Lung (tissue), 12 donors: ENCODE results near the gene TRAM2. TPM values are rescaled to one million over a fixed set of nuclear protein-coding genes. Genes with fewer than 3 reads are reported as not detected.

Source experiments
- ATAC-seq: fragments of 200-7000 bp; cut with Tn5 transposase; one replicate; pipeline ENCODE4 v1.9.1; 2020; ENCODE audit warnings: moderate number of reproducible peaks; ENCODE audit not compliant: insufficient read depth, low FRiP score
- DNase-seq, 3 donors: peaks; one replicate each; pipeline ENCODE4 v3.0.0-alpha.2; 2013 to 2017
- H3K27ac ChIP-seq, 2 donors: one replicate each; pipeline ENCODE4 v1.5.1; 2013; ENCODE audit warnings: mild to moderate bottlenecking in 2 of 2, moderate library complexity in 2 of 2, control low read depth in 1 of 2, inconsistent platforms in 1 of 2, low read depth in 1 of 2, low read length in 1 of 2
- H3K27me3 ChIP-seq, 3 donors: one replicate each; pipeline ENCODE4 v1.5.1; 2013; ENCODE audit warnings: low read length in 2 of 3; ENCODE audit not compliant: control insufficient read depth in 3 of 3, insufficient read depth in 3 of 3
- H3K36me3 ChIP-seq, 4 donors: one replicate each; pipeline ENCODE4 v1.5.1; 2013; ENCODE audit warnings: low read length in 4 of 4, mild to moderate bottlenecking in 1 of 4, moderate library complexity in 1 of 4; ENCODE audit not compliant: control insufficient read depth in 4 of 4, insufficient read depth in 4 of 4
- H3K4me1 ChIP-seq, 5 donors: one replicate each; pipeline ENCODE4 v1.5.1; 2013; ENCODE audit warnings: low read length in 5 of 5, mild to moderate bottlenecking in 2 of 5, moderate library complexity in 1 of 5; ENCODE audit not compliant: control insufficient read depth in 5 of 5, insufficient read depth in 5 of 5
- H3K4me3 ChIP-seq: one replicate; pipeline ENCODE4 v1.5.1; 2013; ENCODE audit warnings: mild to moderate bottlenecking, control low read depth, moderate library complexity
- H3K9ac ChIP-seq, 2 donors: one replicate each; pipeline ENCODE4 v1.5.1; 2013; ENCODE audit warnings: low read length in 2 of 2, control low read depth in 1 of 2; ENCODE audit not compliant: insufficient read depth in 1 of 2
- H3K9me3 ChIP-seq, 4 donors: one replicate each; pipeline ENCODE4 v1.5.1; 2013; ENCODE audit warnings: low read length in 3 of 4, mild to moderate bottlenecking in 1 of 4, moderate library complexity in 1 of 4; ENCODE audit not compliant: control insufficient read depth in 4 of 4, insufficient read depth in 3 of 4
- CTCF ChIP-seq: IDR thresholded peaks from 2 replicates; pipeline ENCODE4 v1.5.1; 2012; ENCODE audit warnings: mild to moderate bottlenecking; ENCODE audit errors: control extremely low read depth, extremely low read depth
- WGBS, 2 donors: extraction: QIAGEN DNeasy Blood & Tissue Kit; methylation state at CpG; one replicate each; pipeline ENCODE4 v1.1.7; 2013; 5-methylcytosine and 5-hydroxymethylcytosine counted together
- polyA plus RNA-seq, 2 donors: library from polyadenylated mRNA; stranded (reverse); fragments of 200-250 nt; gene quantifications; one replicate each; pipeline ENCODE4 v1.2.1, GENCODE V29; 2013
- total RNA-seq, 2 donors: library from RNA; depleted of rRNA in 1 of 2; stranded (reverse); fragments of >200 nt in 1 of 2; gene quantifications; one replicate each; pipeline ENCODE4 v1.2.1, GENCODE V29; 2014 to 2021
- donor health status: control.
- donor health status: control.
- donor health status: Bipolar disorder and iron deficiency.
- donor health status: healthy.
- donor health status: DM: yes; HTN: yes; CAD: no.

TRAM2 gene
- total and polyA plus RNA-seq, 4 donors, result 4.4 to 33.4 (median 15.2) TPM

GRCh38 chr6:52535711-52536423 is 41.0 kb downstream of the TRAM2 start:
- Histone ChIP-seq H3K9ac (no peak overlapping the region), H3K27ac (no peak overlapping the region), H3K9me3 (no peaks in the 10 kb centered on the region), H3K4me3 (no peak overlapping the region), H3K4me1 (peaks cover 0 to 20% (median 0%) of the 10 kb centered on the region in 5 donors), H3K36me3 (peaks cover 0 to 10% (median 6%) of the 10 kb centered on the region in 4 donors), H3K27me3 (no peaks in the 10 kb centered on the region)
- no peak for DNase-seq
- no peak for ATAC-seq
- WGBS, 2 donors, result 86 to 88% methylated on average over 5 of the region's 5 CpGs
- TF ChIP-seq CTCF, result no peak

DNA sequence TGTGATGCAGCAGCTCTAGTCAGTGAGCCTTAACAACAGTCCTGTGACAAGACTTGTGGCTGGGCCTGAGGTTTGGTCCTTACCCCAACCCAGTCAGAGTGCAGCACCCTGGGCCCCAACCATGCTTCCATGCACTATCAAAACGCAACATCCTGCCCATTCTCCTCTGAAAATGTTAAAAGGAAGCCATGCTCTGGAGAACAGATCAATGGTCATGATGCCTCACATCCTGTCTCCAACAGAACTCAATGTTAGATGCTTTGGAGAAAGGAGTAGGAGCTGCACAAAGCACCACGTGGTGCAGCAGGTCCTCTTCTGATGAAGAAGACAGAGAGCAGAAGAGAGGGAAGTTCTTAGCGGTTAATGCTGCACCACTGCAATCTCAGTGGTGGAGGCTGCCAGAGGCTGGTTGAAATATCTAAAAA is 41.9 kb downstream of the TRAM2 start:
- 69 to 83% methylated on average over 3 of the region's 3 CpGs for WGBS, 2 donors
- no peaks in the 10 kb centered on the region for H3K9me3 ChIP-seq
- peaks cover 0 to 10% (median 6%) of the 10 kb centered on the region in 4 donors for H3K36me3 ChIP-seq
- ATAC-seq (no peak), DNase-seq (no peak)
- no peak for TF ChIP-seq CTCF
- H3K4me1 ChIP-seq, result peaks cover 0 to 16% (median 0%) of the 10 kb centered on the region in 5 donors
- no peaks in the 10 kb centered on the region for H3K27me3 ChIP-seq
- no peak overlapping the region for H3K9ac ChIP-seq
- H3K27ac ChIP-seq, result no peak overlapping the region
- no peak overlapping the region for H3K4me3 ChIP-seq

- no peak overlapping the region for H3K4me3 ChIP-seq
- H3K36me3 ChIP-seq, result peaks cover 0 to 10% (median 6%) of the 10 kb centered on the region in 4 donors
- 97% methylated on average over 5 of the region's 5 CpGs for WGBS, 2 donors
- DNase-seq (no peak), ATAC-seq (no peak)
- H3K9me3 ChIP-seq, result no peaks in the 10 kb centered on the region
- peaks cover 0 to 16% (median 0%) of the 10 kb centered on the region in 5 donors for H3K4me1 ChIP-seq
- no peak overlapping the region for H3K9ac ChIP-seq
- TF ChIP-seq CTCF, result no peak
- H3K27ac ChIP-seq, result no peak overlapping the region
- no peaks in the 10 kb centered on the region for H3K27me3 ChIP-seq
Observed at GRCh38 chr6:52534363-52534762, 42.5 kb downstream of the TRAM2 start.
